Esophagus muscularis mucosa (tissue), 4 donors: ENCODE data around the gene PTPN3. TPM values are rescaled to one million over a fixed set of nuclear protein-coding genes. Genes with fewer than 3 reads are reported as not detected.

Experiments
- DNase-seq: peaks from one replicate; pipeline ENCODE4 v3.0.0-alpha.2; 2017; ENCODE audit errors: extremely low spot score
- H3K27ac ChIP-seq, 4 donors: fragments of 200-600 bp; sonication (generic); replicated peaks in 1 of 4; 1 replicate in 3 of 4; 2 replicates in 1 of 4; pipeline ENCODE4 v1.5.1; 2016 to 2019; ENCODE audit warnings: mild to moderate bottlenecking in 1 of 4
- H3K27me3 ChIP-seq, 4 donors: fragments of 200-600 bp; sonication (generic); one replicate each; pipeline versions ENCODE4 v1.5.1 to v1.6.0; 2016 to 2019
- H3K36me3 ChIP-seq, 4 donors: fragments of 200-600 bp; sonication (generic); one replicate each; pipeline ENCODE4 v1.5.1; 2016 to 2019
- H3K4me1 ChIP-seq, 4 donors: fragments of 200-600 bp; sonication (generic); one replicate each; pipeline ENCODE4 v1.5.1; 2016 to 2019
- H3K4me3 ChIP-seq, 4 donors: fragments of 200-600 bp; sonication (generic); 1 replicate in 2 of 4; 2 replicates in 2 of 4; pipeline ENCODE4 v1.5.1; 2016 to 2019; ENCODE audit warnings: mild to moderate bottlenecking in 4 of 4, moderate library complexity in 1 of 4
- H3K9me3 ChIP-seq, 4 donors: fragments of 200-600 bp; sonication (generic); 1 replicate in 3 of 4; 2 replicates in 1 of 4; pipeline ENCODE4 v1.5.1; 2016 to 2019
- CTCF ChIP-seq, 3 experiments: fragments of 200-600 bp in 2 of 3; fragments of 450-650 bp in 1 of 3; sonication (generic) in 2 of 3; IDR thresholded peaks; one replicate each; pipeline ENCODE4 v1.5.1; 2017 to 2019; ENCODE audit warnings: antibody characterized with exemption in 3 of 3, mild to moderate bottlenecking in 2 of 3, moderate library complexity in 1 of 3
- EP300 ChIP-seq: sonication (generic); formaldehyde crosslinking; IDR thresholded peaks from one replicate; pipeline ENCODE4 v1.6.1; 2017; ENCODE audit warnings: antibody characterized with exemption
- POLR2A ChIP-seq: fragments of 450-650 bp; IDR thresholded peaks from one replicate; pipeline ENCODE4 v1.6.1; 2017; ENCODE audit warnings: antibody characterized with exemption, moderate library complexity, mild to moderate bottlenecking, low read depth
- POLR2AphosphoS5 ChIP-seq, 2 donors: sonication (generic); formaldehyde crosslinking; IDR thresholded peaks; one replicate each; pipeline ENCODE4 v1.6.1; 2017; ENCODE audit warnings: antibody characterized with exemption in 2 of 2
- WGBS: methylation state at CpG from one replicate; pipeline ENCODE4 v1.1.5; 2018; 5-methylcytosine and 5-hydroxymethylcytosine counted together
- intact Hi-C: fragments of 100-400 bp; cut with DNase I; formaldehyde crosslinking; loops from one replicate; pipeline ENCODE4 v1.15.1; 2023
- total RNA-seq, 4 donors: library from RNA; depleted of rRNA; stranded (reverse); fragments of >200 nt; gene quantifications; one replicate each; pipeline versions ENCODE4 v1.1.0 to v1.2.1, GENCODE V29; 2016

Gene PTPN3
- total RNA-seq, 4 donors from 2014 or later, result 0.83 to 2.0 (median 1.3) TPM

- intact Hi-C loops, result no loop called here
- H3K27ac ChIP-seq, result no peak overlapping the region
- 93% methylated on average over 12 of the region's 12 CpGs for WGBS
- no peaks in the 10 kb centered on the region for H3K4me1 ChIP-seq
- H3K27me3 ChIP-seq, result no peaks in the 10 kb centered on the region
- H3K9me3 ChIP-seq, result no peaks in the 10 kb centered on the region
- no peak for TF ChIP-seq POLR2A
- no peak for TF ChIP-seq CTCF (IDR thresholded peaks at IDR 0.05)
- TF ChIP-seq POLR2AphosphoS5 (IDR thresholded peaks at IDR 0.05), result no peak
- TF ChIP-seq EP300, result no peak
- no peaks in the 10 kb centered on the region for H3K36me3 ChIP-seq
- H3K4me3 ChIP-seq, result no peak overlapping the region
- no peak for DNase-seq
Measured at GRCh38 chr9:109449036-109449798, 48.9 kb downstream of the PTPN3 start.

GRCh38 chr9:109448223-109448622 is 49.9 kb downstream of the PTPN3 start:
- no peak for DNase-seq
- Histone ChIP-seq H3K4me1 (no peaks in the 10 kb centered on the region), H3K36me3 (no peaks in the 10 kb centered on the region), H3K4me3 (no peak overlapping the region), H3K27me3 (no peaks in the 10 kb centered on the region), H3K27ac (no peak overlapping the region), H3K9me3 (no peaks in the 10 kb centered on the region)
- 75% methylated on average over 2 of the region's 3 CpGs for WGBS
- no peak for TF ChIP-seq CTCF (IDR thresholded peaks at IDR 0.05)
- no peak for TF ChIP-seq POLR2AphosphoS5 (IDR thresholded peaks at IDR 0.05)
- no peak for TF ChIP-seq POLR2A
- no peak for TF ChIP-seq EP300
- intact Hi-C loops, result no loop called here

- no peaks in the 10 kb centered on the region for H3K4me1 ChIP-seq
- intact Hi-C loops, result no loop called here
- H3K27me3 ChIP-seq, result no peaks in the 10 kb centered on the region
- no peaks in the 10 kb centered on the region for H3K9me3 ChIP-seq
- H3K4me3 ChIP-seq, result no peak overlapping the region
- TF ChIP-seq EP300 (no peak), POLR2AphosphoS5 (IDR thresholded peaks at IDR 0.05) (no peak), POLR2A (no peak), CTCF (IDR thresholded peaks at IDR 0.05) (no peak)
- no peak for DNase-seq
- no peaks in the 10 kb centered on the region for H3K36me3 ChIP-seq
- H3K27ac ChIP-seq, result no peak overlapping the region
- WGBS, result 87% methylated on average over 6 of the region's 6 CpGs
Measured at GRCh38 chr9:109447329-109448076, 50.6 kb downstream of the PTPN3 start.

- 81% methylated on average over 3 of the region's 3 CpGs for WGBS
Measured at GRCh38 chr9:109444771-109445320, 53.3 kb downstream of the PTPN3 start.

More at GRCh38 chr9:109444771-109445320, 53.3 kb downstream of the PTPN3 start:
- no peaks in the 10 kb centered on the region for H3K9me3 ChIP-seq
- intact Hi-C loops, result loop anchor here (5.0 kb wide), 1 partner anchor 77 kb away; no protein-coding TSS in a partner anchor
- H3K27me3 ChIP-seq, result no peaks in the 10 kb centered on the region
- peaks cover 0 to 4% (median 4%) of the 10 kb centered on the region in 4 donors for H3K4me1 ChIP-seq
- H3K27ac ChIP-seq, result no peak overlapping the region
- TF ChIP-seq CTCF (IDR thresholded peaks at IDR 0.05), result no peak
- no peak for TF ChIP-seq EP300
- no peak for TF ChIP-seq POLR2A
- no peak for TF ChIP-seq POLR2AphosphoS5 (IDR thresholded peaks at IDR 0.05)
- no peak overlapping the region for H3K4me3 ChIP-seq
- H3K36me3 ChIP-seq, result no peaks in the 10 kb centered on the region
- DNase-seq, result no peak
